DOHH2 (cell line): ENCODE results near the gene HTRA1.

Experiments
- H3F3A ChIP-seq: fragments of 200-600 bp; sonication (generic), shearing (Covaris generic); 2 replicates; pipeline ENCODE4 v1.6.0; 2016; ENCODE audit warnings: antibody characterized with exemption, mild to moderate bottlenecking; ENCODE audit not compliant: control insufficient read depth, insufficient read depth
- H3K27ac ChIP-seq: fragments of 200-600 bp; sonication (generic); 2 replicates; pipeline ENCODE4 v1.5.1; 2014; ENCODE audit warnings: low read depth, mild to moderate bottlenecking, low read length, moderate library complexity
- H3K27me3 ChIP-seq: fragments of 200-600 bp; sonication (generic); 2 replicates; pipeline ENCODE4 v1.6.1; 2014; ENCODE audit warnings: mild to moderate bottlenecking, low read length, mixed read lengths; ENCODE audit not compliant: control insufficient read depth
- H3K36me3 ChIP-seq: fragments of 200-600 bp; sonication (generic); 2 replicates; pipeline ENCODE4 v1.6.1; 2014; ENCODE audit warnings: mild to moderate bottlenecking, low read length, moderate library complexity, mixed read lengths; ENCODE audit not compliant: control insufficient read depth
- H3K4me1 ChIP-seq: fragments of 200-600 bp; sonication (generic); 2 replicates; pipeline ENCODE4 v1.6.1; 2014; ENCODE audit warnings: mild to moderate bottlenecking, low read length, mixed read lengths; ENCODE audit not compliant: control insufficient read depth
- H3K4me2 ChIP-seq: fragments of 200-600 bp; sonication (generic); 2 replicates; pipeline ENCODE4 v1.6.0; 2014; ENCODE audit warnings: mild to moderate bottlenecking, low read length, moderate library complexity
- H3K4me3 ChIP-seq: fragments of 200-600 bp; sonication (generic); 2 replicates; pipeline ENCODE4 v1.5.1; 2014; ENCODE audit warnings: mild to moderate bottlenecking, low read length, mixed read lengths
- H3K79me2 ChIP-seq: fragments of 200-600 bp; sonication (generic); 2 replicates; pipeline ENCODE4 v1.6.1; 2014; ENCODE audit warnings: mild to moderate bottlenecking, low read length, mixed read lengths; ENCODE audit not compliant: control insufficient read depth
- H3K9me2 ChIP-seq: fragments of 200-600 bp; sonication (generic); replicated peaks from 2 replicates; pipeline ENCODE4 v1.6.1; 2014; ENCODE audit warnings: mild to moderate bottlenecking, low read length, mixed read lengths; ENCODE audit not compliant: control insufficient read depth
- H3K9me3 ChIP-seq: fragments of 200-600 bp; sonication (generic); 2 replicates; pipeline ENCODE4 v1.6.1; 2014; ENCODE audit warnings: antibody characterized with exemption, low read length, mixed read lengths; ENCODE audit not compliant: control insufficient read depth, insufficient read depth
- H4K20me1 ChIP-seq: fragments of 200-600 bp; sonication (generic); 2 replicates; pipeline ENCODE4 v1.6.0; 2014; ENCODE audit warnings: low read depth, mild to moderate bottlenecking, antibody characterized with exemption, low read length, moderate library complexity; ENCODE audit not compliant: control insufficient read depth, insufficient read depth
- EZH2phosphoT487 ChIP-seq: fragments of 200-600 bp; sonication (generic); IDR thresholded peaks from 2 replicates; pipeline ENCODE4 v1.6.1; 2017; ENCODE audit warnings: borderline replicate concordance, mild to moderate bottlenecking, antibody characterized with exemption, low read length, moderate library complexity, mixed read lengths
- TF ChIP-seq, protein P1 (sequence below): fragments of 200-600 bp; sonication (generic); IDR thresholded peaks from one replicate; pipeline ENCODE4 v1.5.1; 2014; ENCODE audit warnings: antibody characterized with exemption, mild to moderate bottlenecking, low read depth, low read length; ENCODE audit not compliant: poor library complexity, severe bottlenecking

HTRA1 gene

DNA sequence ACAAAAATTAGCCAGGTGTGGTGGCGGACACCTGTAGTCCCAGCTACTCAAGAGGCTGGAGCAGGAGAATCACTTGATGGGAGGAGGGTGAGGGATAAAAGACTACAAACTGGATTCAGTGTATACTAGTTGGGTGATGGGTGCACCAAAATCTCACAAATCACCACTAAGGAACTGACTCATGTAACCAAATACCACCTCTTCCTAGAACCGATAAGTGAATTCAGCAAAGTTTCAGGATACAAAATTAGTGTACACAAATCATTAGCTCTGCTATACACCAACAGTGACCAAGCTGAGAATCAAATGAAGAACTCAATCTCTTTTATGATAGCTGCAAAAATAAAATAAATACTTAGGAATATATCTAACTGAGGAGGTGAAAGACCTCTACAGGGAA lies 76.2 kb downstream of the HTRA1 start:
- Histone ChIP-seq H3K9me2 (no peaks in the 10 kb centered on the region), H3K4me1 (peaks cover 20% of the 10 kb centered on the region), H4K20me1 (no peaks in the 10 kb centered on the region), H3K36me3 (no peaks in the 10 kb centered on the region), H3K27ac (no peak overlapping the region), H3F3A (no peaks in the 10 kb centered on the region), H3K4me2 (no peak overlapping the region), H3K27me3 (peaks cover 31% of the 10 kb centered on the region), H3K9me3 (no peaks in the 10 kb centered on the region), H3K79me2 (no peaks in the 10 kb centered on the region), H3K4me3 (no peak overlapping the region)
- TF ChIP-seq EZH2phosphoT487, result no peak
- TF ChIP-seq, protein P1, sequence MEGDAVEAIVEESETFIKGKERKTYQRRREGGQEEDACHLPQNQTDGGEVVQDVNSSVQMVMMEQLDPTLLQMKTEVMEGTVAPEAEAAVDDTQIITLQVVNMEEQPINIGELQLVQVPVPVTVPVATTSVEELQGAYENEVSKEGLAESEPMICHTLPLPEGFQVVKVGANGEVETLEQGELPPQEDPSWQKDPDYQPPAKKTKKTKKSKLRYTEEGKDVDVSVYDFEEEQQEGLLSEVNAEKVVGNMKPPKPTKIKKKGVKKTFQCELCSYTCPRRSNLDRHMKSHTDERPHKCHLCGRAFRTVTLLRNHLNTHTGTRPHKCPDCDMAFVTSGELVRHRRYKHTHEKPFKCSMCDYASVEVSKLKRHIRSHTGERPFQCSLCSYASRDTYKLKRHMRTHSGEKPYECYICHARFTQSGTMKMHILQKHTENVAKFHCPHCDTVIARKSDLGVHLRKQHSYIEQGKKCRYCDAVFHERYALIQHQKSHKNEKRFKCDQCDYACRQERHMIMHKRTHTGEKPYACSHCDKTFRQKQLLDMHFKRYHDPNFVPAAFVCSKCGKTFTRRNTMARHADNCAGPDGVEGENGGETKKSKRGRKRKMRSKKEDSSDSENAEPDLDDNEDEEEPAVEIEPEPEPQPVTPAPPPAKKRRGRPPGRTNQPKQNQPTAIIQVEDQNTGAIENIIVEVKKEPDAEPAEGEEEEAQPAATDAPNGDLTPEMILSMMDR, result no peak

DNA sequence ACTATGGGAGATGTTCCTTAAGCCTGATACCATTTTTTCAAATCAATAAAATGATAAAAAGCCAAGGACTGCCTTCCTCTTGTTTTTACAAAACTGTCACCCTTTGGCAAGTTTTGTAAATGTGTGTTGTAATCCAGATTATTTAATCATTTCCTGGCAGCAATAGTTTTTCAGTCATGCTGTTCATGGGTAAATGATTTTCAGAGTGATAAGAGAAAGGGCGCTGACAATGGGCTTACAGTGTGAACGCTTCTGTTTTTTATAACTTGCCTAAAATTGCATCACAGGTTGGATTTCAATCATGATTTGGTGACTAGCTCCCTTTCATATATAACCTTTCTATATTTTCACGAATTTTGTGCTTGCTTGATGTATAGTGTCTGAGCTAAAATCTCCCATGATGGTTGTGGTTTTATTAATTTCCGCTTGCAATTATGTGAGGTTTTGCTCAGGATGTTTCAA lies 80.2 kb downstream of the HTRA1 start:
- Histone ChIP-seq H3F3A (no peaks in the 10 kb centered on the region), H3K9me2 (no peaks in the 10 kb centered on the region), H3K36me3 (no peaks in the 10 kb centered on the region), H3K4me3 (no peak overlapping the region), H3K9me3 (no peaks in the 10 kb centered on the region), H3K4me2 (peak overlapping the region; percentile 36), H3K27me3 (peaks cover 38% of the 10 kb centered on the region), H3K27ac (no peak overlapping the region), H4K20me1 (no peaks in the 10 kb centered on the region), H3K4me1 (peaks cover 23% of the 10 kb centered on the region), H3K79me2 (no peaks in the 10 kb centered on the region)
- no peak for TF ChIP-seq EZH2phosphoT487
- TF ChIP-seq, protein P1, result no peak

GRCh38 chr10:122543676-122544445 lies 82.5 kb downstream of the HTRA1 start:
- H3F3A ChIP-seq, result no peaks in the 10 kb centered on the region
- no peaks in the 10 kb centered on the region for H3K9me2 ChIP-seq
- TF ChIP-seq, protein P1, result no peak
- no peaks in the 10 kb centered on the region for H3K79me2 ChIP-seq
- H3K9me3 ChIP-seq, result no peaks in the 10 kb centered on the region
- no peak overlapping the region for H3K4me3 ChIP-seq
- H4K20me1 ChIP-seq, result no peaks in the 10 kb centered on the region
- no peak overlapping the region for H3K4me2 ChIP-seq
- peaks cover 33% of the 10 kb centered on the region for H3K27me3 ChIP-seq
- H3K4me1 ChIP-seq, result peaks cover 23% of the 10 kb centered on the region
- H3K36me3 ChIP-seq, result no peaks in the 10 kb centered on the region
- no peak overlapping the region for H3K27ac ChIP-seq
